Astrocyte of the hippocampus (primary cell): ENCODE data around the gene STAT5B.
"Not testable (repeated sequence)": the region's sequence is repeated elsewhere in the genome, so short reads cannot be mapped to it uniquely, and the experiment has no call there.

ENCODE experiments used
- DNase-seq: peaks from one replicate; pipeline ENCODE4 v3.0.0; 2011; ENCODE audit warnings: low read depth, low spot score

Gene STAT5B

DNA sequence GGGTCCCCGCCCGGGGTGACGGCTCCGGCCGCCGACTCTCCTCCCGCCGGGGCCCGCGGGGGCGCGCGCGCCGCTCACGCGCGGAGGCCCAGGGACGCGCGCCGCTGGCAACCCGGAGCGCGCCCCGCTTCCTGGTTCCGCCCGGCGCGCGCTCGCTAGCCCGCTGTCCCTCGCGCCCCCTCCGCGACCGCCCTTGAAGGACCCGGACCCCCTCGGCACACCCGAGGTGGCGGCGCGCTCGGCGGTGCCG lies at the start of gene STAT5B:
STAT5B (minus strand) TSS at position 33 of the 250 bp plus-strand sequence. CDS start 44,264 bp downstream, outside the sequence.
- peak; percentile 90 for DNase-seq

DNA sequence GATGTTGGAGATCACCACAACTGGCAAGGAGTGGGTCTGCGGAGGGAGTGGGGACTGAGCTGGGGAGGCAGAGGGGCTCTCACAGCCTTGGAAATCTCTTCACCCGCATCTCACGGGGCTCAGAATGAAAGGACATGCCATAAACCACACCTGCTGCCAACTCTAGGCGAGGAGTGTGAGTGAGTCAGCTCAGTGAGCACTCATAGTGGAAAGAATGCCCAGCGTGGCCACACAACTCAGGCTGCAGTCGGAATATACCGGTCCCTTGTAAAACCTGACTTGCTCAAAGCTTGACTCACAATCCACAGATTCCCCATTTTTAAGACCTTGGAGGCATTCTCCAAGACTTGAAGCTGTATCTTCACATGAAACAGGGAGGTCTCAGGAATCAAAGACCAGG lies 48.8 kb upstream of the STAT5B start:
- DNase-seq = peak; percentile 96

DNA sequence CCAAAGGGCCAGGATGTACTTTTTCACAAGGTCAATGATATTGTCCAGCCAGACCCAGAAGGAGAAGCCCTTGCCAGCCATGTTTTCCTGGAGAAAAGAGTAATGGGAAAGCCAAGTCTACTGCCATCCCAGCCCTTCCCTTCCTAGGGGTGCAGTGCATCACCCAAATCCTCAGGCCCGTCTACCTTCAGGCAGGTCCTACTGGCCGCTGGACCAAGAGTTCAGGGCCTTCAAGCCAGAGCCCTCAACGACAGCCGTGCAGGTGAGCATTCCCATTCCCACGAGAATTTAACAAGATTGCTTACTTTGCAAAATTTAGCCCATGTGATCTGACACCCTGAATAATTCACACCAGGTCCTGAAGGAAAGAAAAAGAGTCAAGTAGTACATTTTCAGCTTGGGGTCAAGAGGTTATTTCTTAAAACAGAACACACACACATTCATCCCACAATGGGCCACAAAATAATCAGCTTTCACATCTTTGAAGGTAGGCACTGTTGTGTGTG lies 47.1 kb upstream of the STAT5B start:
- DNase-seq = no peak

- DNase-seq = peak; percentile 96
Observed at GRCh38 chr17:42322382-42323267, 46.4 kb upstream of the STAT5B start.

DNA sequence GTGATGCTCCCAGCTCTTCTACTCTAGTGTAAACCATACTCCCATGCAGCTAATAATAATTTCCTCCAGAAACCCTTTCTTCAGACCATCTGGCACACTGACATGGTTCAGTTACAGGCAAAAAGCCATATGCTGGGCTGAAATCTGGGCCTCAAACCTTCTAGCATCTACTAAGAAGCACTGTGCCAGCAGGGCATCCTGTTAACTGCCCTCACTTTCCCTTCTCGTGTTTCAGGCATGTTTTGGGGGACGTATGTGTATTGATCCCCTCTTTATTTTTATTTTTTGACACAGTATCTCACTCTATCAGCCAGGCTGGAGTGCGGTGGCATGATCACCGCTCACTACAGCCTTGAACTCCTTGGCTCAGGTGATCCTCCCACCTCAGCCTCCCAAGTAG lies 45.4 kb upstream of the STAT5B start:
- DNase-seq = no peak

DNA sequence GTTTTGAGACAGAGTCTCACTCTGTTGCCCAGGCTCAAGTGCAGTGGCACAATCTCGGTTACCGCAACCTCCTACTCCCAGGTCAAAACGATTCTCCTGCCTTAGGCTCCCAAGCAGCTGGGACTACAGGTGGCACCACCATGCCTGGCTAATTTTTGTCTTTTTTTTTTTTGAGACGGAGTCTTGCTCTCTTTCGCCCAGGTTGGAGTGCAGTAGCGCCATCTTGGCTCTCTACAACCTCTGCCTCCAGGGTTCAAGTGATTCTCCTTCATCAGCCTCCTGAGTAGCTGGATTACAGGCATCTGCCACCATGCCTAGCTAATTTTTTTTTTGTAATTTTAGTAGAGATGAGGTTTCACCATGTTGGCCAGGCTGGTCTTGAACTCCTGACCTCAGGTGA lies 41.8 kb upstream of the STAT5B start:
- DNase-seq = not testable (repeated sequence)

DNA sequence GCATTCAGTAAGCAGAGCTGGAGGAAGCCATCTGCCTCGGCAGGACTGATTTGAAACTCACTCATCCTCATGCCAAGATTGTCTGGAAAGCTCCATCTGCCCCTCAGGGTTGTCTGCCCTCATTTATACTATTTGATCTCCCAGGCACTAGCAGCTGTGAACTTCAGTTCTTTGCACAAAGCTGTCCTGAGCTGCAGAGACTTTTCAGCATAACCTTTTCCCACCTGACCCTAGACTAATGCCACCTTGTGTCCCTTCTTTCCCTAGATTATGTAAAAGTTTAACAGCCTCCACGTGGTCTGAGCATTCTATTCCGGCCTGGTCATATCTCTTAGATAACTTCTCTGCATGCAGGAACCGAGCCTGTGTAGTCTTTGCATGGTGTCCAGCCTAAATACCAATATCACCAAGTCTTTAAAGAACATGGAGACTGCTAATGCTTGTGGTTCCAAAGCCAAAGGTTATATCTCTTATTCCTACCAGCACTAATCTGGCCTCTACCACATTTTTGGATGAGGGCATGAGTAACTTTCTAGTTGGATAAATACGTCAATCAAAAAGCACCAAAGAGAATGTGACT lies 41.2 kb upstream of the STAT5B start:
- DNase-seq = no peak

GRCh38 chr17:42316755-42317154 lies 40.6 kb upstream of the STAT5B start:
- no peak for DNase-seq

GRCh38 chr17:42315402-42316156 lies 39.4 kb upstream of the STAT5B start:
- no peak for DNase-seq

GRCh38 chr17:42313773-42314566 lies 37.8 kb upstream of the STAT5B start:
- DNase-seq = no peak

DNA sequence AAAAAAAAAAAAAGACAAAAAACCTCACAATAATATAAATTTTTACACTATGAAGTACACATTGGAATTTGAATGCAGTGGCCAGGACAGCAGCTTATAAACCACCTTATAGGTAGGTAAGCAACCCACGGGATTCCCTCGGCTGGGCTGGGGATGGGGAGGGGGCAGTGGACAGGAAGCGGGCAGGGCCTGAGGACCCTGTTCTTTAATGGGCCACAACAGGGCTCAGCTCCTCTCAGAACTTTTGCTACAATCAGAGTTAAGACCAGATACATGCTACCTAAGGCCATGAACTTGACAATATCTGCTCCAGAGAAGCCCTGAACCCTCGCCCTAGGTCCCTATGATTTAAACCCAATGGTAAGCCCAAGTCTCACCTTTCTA lies 37.2 kb upstream of the STAT5B start:
- no peak for DNase-seq

DNA sequence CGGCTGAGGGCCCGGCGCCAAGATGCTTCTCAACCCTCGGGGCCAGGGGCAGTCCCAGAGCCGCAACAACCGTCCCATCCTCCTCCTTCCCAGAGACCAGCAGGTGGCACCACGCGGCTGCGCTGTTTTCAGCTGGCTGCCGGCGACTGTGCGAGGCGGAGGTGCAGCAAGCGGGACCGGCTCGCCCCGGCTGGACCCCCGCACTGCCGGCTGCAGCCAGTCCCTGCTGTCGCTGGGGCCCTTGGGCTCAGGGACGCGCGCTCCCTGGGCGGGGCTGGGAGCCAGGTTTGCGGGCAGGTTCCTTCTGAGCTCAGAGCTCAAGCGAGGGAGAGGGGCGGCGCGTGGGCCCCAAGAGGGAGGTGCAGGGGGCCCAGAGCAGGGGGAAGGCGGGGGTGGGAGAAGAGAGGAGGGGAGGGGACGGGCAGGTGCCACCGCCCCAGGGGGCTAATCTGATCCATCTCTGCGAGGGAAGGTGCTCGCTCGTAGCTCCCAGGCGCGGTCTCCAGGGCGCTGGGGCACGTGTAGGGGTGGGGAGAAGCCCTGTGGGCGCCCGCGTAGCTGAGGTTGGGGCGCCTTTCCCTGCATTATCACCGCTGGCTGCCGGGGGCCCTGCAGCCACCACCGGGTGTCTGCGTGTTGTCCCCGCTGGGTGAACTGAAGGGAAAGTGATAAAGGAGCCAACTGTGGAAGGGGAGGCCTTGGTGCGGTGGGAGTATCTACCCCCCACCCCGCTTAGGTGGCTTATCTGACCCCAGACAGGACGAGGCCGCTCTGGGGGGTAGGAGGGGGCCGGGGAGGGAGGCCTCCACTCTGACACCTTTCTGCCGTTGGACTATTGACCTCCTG lies 36.3 kb upstream of the STAT5B start:
- peak; percentile 93 for DNase-seq

DNA sequence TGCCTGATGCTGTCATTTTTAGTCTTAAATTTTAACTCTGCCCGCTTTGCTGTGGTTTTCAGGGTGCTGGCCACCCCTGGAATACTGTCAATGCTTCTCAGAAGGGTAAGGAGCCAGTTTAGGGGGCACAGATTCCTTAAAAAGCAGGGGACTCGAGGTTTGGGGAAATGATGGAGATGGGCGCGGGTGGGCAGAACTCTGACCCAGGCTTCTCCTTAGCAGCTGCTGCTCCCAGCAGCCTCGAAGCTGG lies 35.8 kb upstream of the STAT5B start:
- DNase-seq = no peak

- peak; percentile 59 for DNase-seq
Observed at GRCh38 chr17:42311240-42312034, 35.2 kb upstream of the STAT5B start.

GRCh38 chr17:42310787-42311215 lies 34.6 kb upstream of the STAT5B start:
- DNase-seq = no peak

- no peak for DNase-seq
Observed at GRCh38 chr17:42309986-42310786, 34.0 kb upstream of the STAT5B start.

- DNase-seq = no peak
Observed at GRCh38 chr17:42309142-42309541, 33.0 kb upstream of the STAT5B start.

DNA sequence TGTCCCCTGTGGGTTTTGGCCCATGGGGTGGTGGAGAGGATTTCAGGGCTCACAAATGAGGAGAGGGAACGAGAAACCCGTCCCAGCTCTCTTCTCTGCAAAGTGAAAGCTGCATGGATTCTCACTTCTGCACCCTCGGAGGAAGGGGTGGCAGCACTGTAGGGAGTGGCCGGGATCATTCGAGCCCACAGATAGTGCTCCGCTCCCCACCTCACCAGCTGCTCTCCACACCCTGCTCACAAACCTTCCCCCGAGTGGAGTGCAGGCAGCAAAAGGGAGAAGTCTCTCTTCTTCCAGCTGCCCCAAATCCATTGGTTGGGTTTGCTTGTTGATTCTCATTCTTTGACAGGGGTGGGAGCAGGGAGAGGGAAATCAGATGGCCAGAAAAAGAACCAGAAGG lies 32.3 kb upstream of the STAT5B start:
- no peak for DNase-seq

DNA sequence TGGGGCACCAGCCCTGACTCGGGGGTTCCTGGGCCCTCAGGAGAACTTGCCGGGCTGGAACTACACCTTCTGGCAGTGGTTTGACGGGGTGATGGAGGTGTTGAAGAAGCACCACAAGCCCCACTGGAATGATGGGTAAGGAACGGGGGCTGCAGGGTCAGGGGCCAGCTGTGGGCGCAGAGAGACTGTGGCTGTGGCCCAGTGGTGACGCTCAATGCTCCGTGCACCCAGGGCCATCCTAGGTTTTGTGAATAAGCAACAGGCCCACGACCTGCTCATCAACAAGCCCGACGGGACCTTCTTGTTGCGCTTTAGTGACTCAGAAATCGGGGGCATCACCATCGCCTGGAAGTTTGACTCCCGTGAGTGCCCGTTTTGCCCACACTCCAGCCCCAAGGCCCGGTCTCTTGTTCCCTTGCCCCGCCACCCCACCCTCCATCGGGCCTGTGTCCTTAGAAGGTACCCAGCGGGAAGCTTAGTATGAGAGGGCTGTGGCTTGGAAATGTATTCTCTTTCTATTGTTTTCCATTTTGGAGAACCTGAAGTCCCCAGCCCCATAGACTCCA lies 31.3 kb upstream of the STAT5B start:
- no peak for DNase-seq
